Coronary artery (tissue), 2 donors: ENCODE data around the gene SCD5.

Experiments used
- DNase-seq: peaks from one replicate; pipeline ENCODE4 v3.0.0-alpha.2; 2017; ENCODE audit warnings: low spot score
- H3K27ac ChIP-seq, 2 donors: fragments of 200-600 bp; sonication (generic); one replicate each; pipeline ENCODE4 v1.5.1; 2016 to 2019
- H3K4me3 ChIP-seq: fragments of 200-600 bp; sonication (generic); 2 replicates; pipeline ENCODE4 v1.5.1; 2016; ENCODE audit warnings: mild to moderate bottlenecking, moderate library complexity
- TF ChIP-seq, protein P1 (sequence below): fragments of 200-600 bp; sonication (generic); IDR thresholded peaks from one replicate; pipeline ENCODE4 v1.5.1; 2019; ENCODE audit warnings: antibody characterized with exemption

Gene SCD5

DNA sequence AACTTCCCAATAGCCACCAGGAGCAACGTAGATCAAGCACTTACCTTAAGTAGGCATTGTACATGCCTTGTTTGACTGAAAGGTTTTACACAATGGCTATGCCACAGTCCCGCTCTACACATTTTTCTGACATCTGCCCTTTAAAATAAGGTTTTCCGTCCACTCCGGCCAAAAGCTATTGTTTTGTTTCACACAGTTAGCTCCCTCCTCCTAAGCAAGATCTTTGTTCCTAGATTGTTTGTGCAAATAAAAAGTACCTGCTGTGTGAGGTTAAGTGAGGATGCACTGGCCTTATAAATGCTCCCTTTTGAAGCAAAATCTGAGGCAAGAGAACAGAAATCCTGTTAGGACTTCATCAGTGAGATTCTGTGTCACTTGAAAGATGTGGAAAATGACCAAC, 11.8 kb downstream of the SCD5 start:
- no peak for DNase-seq
- Histone ChIP-seq H3K4me3 (no peak overlapping the region), H3K27ac (no peak overlapping the region)
- TF ChIP-seq, protein P1, sequence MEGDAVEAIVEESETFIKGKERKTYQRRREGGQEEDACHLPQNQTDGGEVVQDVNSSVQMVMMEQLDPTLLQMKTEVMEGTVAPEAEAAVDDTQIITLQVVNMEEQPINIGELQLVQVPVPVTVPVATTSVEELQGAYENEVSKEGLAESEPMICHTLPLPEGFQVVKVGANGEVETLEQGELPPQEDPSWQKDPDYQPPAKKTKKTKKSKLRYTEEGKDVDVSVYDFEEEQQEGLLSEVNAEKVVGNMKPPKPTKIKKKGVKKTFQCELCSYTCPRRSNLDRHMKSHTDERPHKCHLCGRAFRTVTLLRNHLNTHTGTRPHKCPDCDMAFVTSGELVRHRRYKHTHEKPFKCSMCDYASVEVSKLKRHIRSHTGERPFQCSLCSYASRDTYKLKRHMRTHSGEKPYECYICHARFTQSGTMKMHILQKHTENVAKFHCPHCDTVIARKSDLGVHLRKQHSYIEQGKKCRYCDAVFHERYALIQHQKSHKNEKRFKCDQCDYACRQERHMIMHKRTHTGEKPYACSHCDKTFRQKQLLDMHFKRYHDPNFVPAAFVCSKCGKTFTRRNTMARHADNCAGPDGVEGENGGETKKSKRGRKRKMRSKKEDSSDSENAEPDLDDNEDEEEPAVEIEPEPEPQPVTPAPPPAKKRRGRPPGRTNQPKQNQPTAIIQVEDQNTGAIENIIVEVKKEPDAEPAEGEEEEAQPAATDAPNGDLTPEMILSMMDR: no peak

DNA sequence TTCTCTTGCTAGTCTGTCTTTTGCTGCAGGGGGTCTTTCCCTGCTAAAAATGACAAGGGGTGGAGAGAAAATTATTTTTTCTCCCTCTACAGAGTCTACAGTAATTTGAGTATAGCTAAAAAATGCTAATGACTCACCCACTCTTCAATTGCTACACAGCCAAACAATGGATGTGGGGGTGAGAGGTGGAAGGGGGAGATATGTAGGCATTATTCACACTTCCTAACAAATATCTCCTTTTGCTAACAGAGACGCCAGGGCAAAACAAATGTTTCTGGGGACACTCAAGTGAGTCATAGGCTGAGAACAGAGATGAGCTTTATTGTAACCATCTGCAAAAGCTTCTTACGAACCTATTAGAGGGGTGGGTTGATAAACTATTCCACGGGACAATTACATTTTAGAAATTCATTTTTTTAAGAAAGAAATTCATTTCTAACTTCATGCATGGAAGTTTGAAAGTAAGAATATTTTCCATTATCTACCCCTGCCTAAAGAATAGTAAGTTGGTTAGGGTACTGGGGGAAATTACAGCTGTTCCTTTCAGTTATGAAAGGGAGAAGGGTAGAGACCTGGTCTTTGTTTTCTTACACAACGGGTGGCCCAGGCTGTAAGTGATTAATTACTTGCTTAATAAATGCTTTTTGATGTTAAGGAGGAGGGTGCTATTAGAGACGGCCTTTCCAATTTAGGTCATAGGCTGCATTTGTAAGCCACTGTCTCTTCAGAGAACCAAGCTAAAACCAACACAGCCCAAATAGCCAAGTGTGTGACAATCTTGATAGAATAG, 12.8 kb downstream of the SCD5 start:
- DNase-seq: no peak
- Histone ChIP-seq H3K4me3 (no peak overlapping the region), H3K27ac (no peak overlapping the region)
- TF ChIP-seq, protein P1: no peak

DNA sequence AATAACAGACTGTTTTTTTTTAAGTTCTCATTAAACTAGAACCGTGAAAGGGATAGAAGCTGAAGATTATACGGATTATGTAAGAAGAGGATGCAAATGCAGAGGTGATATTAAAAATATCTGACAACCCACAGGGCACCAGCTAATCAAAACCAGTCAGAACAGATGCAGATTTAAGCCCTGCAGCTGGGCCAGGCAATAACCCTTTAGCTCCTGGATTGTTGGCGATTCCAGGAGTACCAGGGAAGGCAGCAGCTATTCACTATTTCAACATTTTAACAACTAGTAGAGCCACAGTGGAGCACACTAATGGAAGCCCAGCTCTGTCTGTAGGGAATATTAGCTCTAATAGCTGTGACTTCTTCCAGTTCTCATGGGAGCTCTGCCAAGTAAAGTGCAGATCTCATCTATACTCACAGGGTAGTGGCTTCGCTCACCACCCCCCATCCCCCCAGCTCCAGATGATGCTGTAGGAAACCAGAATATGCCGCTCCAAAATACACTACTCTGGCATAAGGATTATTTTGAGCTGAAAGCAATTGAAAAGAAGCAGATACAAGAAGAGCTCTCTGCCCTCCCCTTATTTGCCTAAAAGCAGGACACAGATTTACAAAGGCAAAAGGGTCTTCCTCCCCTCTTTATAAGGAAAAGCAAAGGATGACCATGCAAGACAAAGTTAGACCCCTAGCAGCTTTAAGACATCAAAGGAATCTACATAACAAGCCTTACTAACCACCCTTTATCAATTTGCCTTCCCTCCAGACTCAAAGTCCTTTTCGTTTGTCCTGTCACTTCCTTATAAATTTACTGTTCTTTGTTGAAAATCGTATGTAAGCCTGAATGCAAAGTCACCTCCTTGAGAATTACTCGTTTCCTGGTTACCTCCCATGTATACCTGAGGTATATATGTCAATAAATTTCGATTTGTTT, 13.7 kb downstream of the SCD5 start:
- H3K4me3 ChIP-seq: no peak overlapping the region
- TF ChIP-seq, protein P1: no peak
- DNase-seq: no peak
- no peak overlapping the region for H3K27ac ChIP-seq

DNA sequence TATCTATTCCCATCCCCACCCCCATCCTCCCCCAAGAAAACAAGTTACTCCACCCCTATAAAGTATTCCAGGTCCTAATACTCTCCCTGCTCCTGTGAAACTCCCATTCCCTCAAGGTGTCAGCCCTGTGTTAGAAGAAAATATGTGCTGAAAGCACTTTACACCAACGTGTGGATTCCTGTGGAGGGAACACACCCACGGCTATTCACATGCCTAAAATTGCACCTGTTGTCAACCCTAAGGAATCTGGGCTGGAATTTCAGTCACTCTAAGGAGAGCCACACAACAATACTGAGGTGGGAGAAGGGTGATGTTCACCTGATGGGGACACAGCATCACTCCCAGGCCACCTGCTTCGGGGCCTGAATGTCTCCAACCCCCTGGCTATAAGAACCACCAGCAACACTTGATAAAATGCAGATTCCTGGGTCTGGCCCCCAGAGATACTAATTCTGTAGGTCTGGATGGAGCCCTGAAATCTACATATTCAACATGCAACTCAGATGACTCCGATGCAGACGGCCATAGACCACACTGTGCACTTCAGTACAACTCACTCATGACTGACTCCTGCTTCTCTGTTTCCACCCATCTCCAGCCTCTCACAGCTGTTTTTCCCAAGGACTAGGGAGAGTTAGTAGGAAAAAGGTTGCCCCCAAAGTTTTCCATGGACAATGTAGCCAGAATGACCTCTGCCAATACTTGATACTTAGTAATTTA, 15.8 kb downstream of the SCD5 start:
- H3K4me3 ChIP-seq: no peak overlapping the region
- no peak overlapping the region for H3K27ac ChIP-seq
- TF ChIP-seq, protein P1: no peak
- DNase-seq: peak; percentile 24

GRCh38 chr4:82780752-82781231, 17.8 kb downstream of the SCD5 start:
- H3K4me3 ChIP-seq: no peak overlapping the region
- H3K27ac ChIP-seq: no peak overlapping the region
- DNase-seq: peak; percentile 72
- TF ChIP-seq, protein P1: no peak

DNA sequence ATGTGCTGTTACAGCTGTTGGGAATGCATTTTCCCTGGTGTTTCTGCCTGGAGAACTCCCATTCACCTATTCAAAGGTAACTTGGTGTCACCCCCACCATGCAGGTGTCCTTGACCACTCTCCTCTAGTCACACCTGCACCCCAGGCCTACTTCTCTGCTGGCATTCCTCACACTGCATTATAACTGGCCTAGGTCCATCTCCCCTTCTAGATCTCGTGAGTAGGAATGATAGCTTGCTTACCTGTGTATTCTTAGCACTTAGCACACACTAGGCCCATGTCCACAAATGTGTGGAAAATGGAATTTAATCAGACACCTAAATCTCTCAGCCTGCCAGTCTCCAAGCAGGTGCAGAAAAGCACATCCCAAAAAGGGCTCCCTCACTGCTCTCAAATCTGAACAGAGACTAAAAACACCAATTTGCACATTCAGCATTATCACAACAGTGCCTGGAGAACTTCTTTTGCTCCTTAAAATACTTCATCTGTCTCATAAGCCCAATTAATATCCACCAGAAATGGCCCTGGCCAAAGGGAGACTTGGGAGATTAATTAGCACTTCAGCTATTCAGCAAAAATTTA, 18.3 kb downstream of the SCD5 start:
- TF ChIP-seq, protein P1: no peak
- peak; percentile 33 for DNase-seq
- no peak overlapping the region for H3K27ac ChIP-seq
- no peak overlapping the region for H3K4me3 ChIP-seq
